Nephron (organoid): ENCODE measurements around the gene CDK15.

ENCODE experiments used
- H3K27ac Mint-ChIP-seq, 3 experiments: 2 replicates each; pipeline ENCODE4 v1.8.0; 2020; ENCODE audit warnings: mixed read lengths in 3 of 3, mild to moderate bottlenecking in 2 of 3, moderate library complexity in 1 of 3
- H3K27me3 Mint-ChIP-seq: 2 replicates; pipeline ENCODE4 v1.8.0; 2021; ENCODE audit warnings: low read depth, mild to moderate bottlenecking, moderate library complexity, mixed read lengths
- H3K36me3 Mint-ChIP-seq: 2 replicates; pipeline ENCODE4 v1.8.0; 2020; ENCODE audit warnings: low read depth, mixed read lengths
- H3K4me1 Mint-ChIP-seq: 2 replicates; pipeline ENCODE4 v1.8.0; 2020; ENCODE audit warnings: mixed read lengths
- H3K4me3 Mint-ChIP-seq, 3 experiments: 2 replicates each; pipeline ENCODE4 v1.8.0; 2020; ENCODE audit warnings: mild to moderate bottlenecking in 3 of 3, mixed read lengths in 3 of 3, moderate library complexity in 2 of 3
- H3K9me3 Mint-ChIP-seq: 2 replicates; pipeline ENCODE4 v1.8.0; 2020; ENCODE audit warnings: mixed read lengths
- CTCF ChIP-seq, 3 experiments: fragments of 200-600 bp; sonication (generic); IDR thresholded peaks; one replicate each; pipeline ENCODE4 v1.5.0; 2021; ENCODE audit warnings: antibody characterized with exemption in 3 of 3; ENCODE audit not compliant: unreplicated experiment in 3 of 3

Gene CDK15

DNA sequence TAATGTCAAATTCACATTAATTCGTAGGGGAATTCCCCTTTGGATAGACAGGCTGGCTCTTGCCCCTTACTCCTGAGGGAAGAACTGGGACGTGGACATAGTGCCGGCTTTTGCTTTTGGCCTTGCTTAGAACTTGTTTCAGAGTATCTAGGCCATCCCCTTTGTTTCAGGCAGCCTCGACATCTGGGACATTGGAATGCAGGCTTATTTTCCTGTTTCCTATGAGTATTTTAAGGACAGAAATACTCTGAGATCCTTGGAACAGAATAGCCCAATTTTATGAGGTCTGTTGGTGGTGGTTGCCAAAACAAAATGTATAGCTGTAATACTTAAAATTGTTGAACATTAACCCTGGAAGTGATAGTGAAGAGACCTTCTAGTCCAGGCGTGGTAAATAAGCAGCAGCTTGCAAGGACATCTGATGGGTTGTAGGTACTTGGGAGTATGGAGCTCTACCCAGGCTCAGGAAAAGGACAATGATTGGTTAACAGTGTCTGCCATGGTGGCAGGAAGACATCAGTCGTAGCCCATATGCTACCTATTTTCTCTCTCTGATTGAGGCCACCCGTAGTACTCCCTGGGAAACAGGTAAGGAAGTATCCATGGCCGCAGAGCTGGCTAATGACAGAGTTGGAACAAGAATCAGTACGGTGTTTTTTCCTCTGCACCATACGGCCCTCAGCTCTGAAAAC is 112.4 kb downstream of the CDK15 start:
- Mint-ChIP-seq H3K27ac (peak overlapping the region in 2 of 3 experiments; percentile 39 to 59), H3K4me1 (peaks cover 25% of the 10 kb centered on the region), H3K4me3 (no peak overlapping the region), H3K9me3 (no peaks in the 10 kb centered on the region), H3K36me3 (no peaks in the 10 kb centered on the region), H3K27me3 (peaks cover 7% of the 10 kb centered on the region)
- TF ChIP-seq CTCF (IDR thresholded peaks at IDR 0.05; ENCODE audit: unreplicated experiment in 3 of 3), result no peak

- Mint-ChIP-seq H3K36me3 (no peaks in the 10 kb centered on the region), H3K27me3 (peaks cover 7% of the 10 kb centered on the region), H3K27ac (no peak overlapping the region), H3K9me3 (no peaks in the 10 kb centered on the region), H3K4me3 (no peak overlapping the region), H3K4me1 (peaks cover 30% of the 10 kb centered on the region)
- no peak for TF ChIP-seq CTCF (IDR thresholded peaks at IDR 0.05; ENCODE audit: unreplicated experiment in 3 of 3)
These were observed 112.9 kb downstream of the CDK15 start for GRCh38 chr2:201919308-201919634.

- Mint-ChIP-seq H3K4me3 (no peak overlapping the region), H3K36me3 (no peaks in the 10 kb centered on the region)
- no peak for TF ChIP-seq CTCF (IDR thresholded peaks at IDR 0.05; ENCODE audit: unreplicated experiment in 3 of 3)
These were observed 117.3 kb downstream of the CDK15 start for GRCh38 chr2:201923436-201924328.

DNA sequence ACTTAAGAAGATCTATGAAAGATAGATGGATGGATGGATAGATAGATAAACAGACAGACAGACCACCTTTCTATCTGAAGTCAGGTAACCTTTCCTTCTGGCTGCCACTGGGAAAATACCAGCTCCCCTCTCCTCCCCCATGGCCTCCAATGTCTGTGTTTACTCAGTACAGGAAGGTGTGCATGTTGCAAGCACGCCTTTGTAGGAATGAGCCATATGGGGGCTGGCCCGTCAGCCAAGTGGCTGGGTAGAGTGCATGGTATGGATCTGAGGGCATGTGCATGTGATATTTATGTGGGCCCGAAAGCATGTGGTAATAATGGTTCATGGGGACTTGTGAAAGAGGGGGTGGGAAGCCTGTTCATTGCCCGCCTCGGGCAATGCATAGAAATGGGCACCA is 118.1 kb downstream of the CDK15 start:
- H3K9me3 Mint-ChIP-seq, result no peaks in the 10 kb centered on the region
- H3K36me3 Mint-ChIP-seq, result no peaks in the 10 kb centered on the region
- no peak overlapping the region for H3K4me3 Mint-ChIP-seq
- H3K27ac Mint-ChIP-seq, result peak overlapping the region in 2 of 3 experiments; percentile 32 to 69
- no peak for TF ChIP-seq CTCF (IDR thresholded peaks at IDR 0.05; ENCODE audit: unreplicated experiment in 3 of 3)
- H3K27me3 Mint-ChIP-seq, result peaks cover 8% of the 10 kb centered on the region
- H3K4me1 Mint-ChIP-seq, result peaks cover 48% of the 10 kb centered on the region

More at GRCh38 chr2:201923436-201924328, 117.3 kb downstream of the CDK15 start:
- Mint-ChIP-seq H3K27ac (peak overlapping the region in 2 of 3 experiments; percentile 32 to 64), H3K27me3 (peaks cover 8% of the 10 kb centered on the region), H3K9me3 (no peaks in the 10 kb centered on the region), H3K4me1 (peaks cover 51% of the 10 kb centered on the region)

GRCh38 chr2:201925056-201925455 is 118.7 kb downstream of the CDK15 start:
- peaks cover 47% of the 10 kb centered on the region for H3K4me1 Mint-ChIP-seq
- H3K36me3 Mint-ChIP-seq, result no peaks in the 10 kb centered on the region
- no peak for TF ChIP-seq CTCF (IDR thresholded peaks at IDR 0.05; ENCODE audit: unreplicated experiment in 3 of 3)
- H3K9me3 Mint-ChIP-seq, result no peaks in the 10 kb centered on the region
- H3K27ac Mint-ChIP-seq, result peak overlapping the region in 2 of 3 experiments; percentile 32 to 69
- H3K4me3 Mint-ChIP-seq, result no peak overlapping the region
- H3K27me3 Mint-ChIP-seq, result peaks cover 8% of the 10 kb centered on the region
